ENCODE measurements around the gene CPB1.

The CPB1 gene

GRCh38 chr3:148901987-148902791 lies 74.6 kb downstream of the CPB1 start:
- peak; percentile 40 for DNase-seq (ENCODE audit: low read depth)
- H3K4me3 ChIP-seq (replicated peaks; ENCODE audit: low read depth, low read length) = no peak overlapping the region
- no peak for TF ChIP-seq CTCF (IDR thresholded peaks at IDR 0.05; ENCODE audit: low read length, missing control alignments)

GRCh38 chr3:148903022-148903442 lies 75.4 kb downstream of the CPB1 start:
- TF ChIP-seq CTCF (IDR thresholded peaks at IDR 0.05; ENCODE audit: low read length, missing control alignments) = no peak
- DNase-seq (ENCODE audit: low read depth) = no peak
- no peak overlapping the region for H3K4me3 ChIP-seq (replicated peaks; ENCODE audit: low read depth, low read length)

- DNase-seq (ENCODE audit: low read depth) = no peak
- H3K4me3 ChIP-seq (replicated peaks; ENCODE audit: low read depth, low read length) = no peak overlapping the region
- no peak for TF ChIP-seq CTCF (IDR thresholded peaks at IDR 0.05; ENCODE audit: low read length, missing control alignments)
Observed at GRCh38 chr3:148903941-148904340, 76.3 kb downstream of the CPB1 start.

- no peak for DNase-seq (ENCODE audit: low read depth)
- TF ChIP-seq CTCF (IDR thresholded peaks at IDR 0.05; ENCODE audit: low read length, missing control alignments) = no peak
- no peak overlapping the region for H3K4me3 ChIP-seq (replicated peaks; ENCODE audit: low read depth, low read length)
Observed at GRCh38 chr3:148906667-148907066, 79.1 kb downstream of the CPB1 start.
